ENCODE results near the gene QTRT2.

GRCh38 chr3:114092151-114093015, 35.8 kb downstream of the QTRT2 start:
- TF ChIP-seq ZNF589 (CRISPR knock-in tag; IDR thresholded peaks at IDR 0.05; ENCODE audit: low read depth), result no peak
- TF ChIP-seq MAX (CRISPR knock-in tag; IDR thresholded peaks at IDR 0.05), result no peak

Measured in K562 (cell line).